Measurements from ENCODE around the gene ITGA8.

- TF ChIP-seq, protein P1, sequence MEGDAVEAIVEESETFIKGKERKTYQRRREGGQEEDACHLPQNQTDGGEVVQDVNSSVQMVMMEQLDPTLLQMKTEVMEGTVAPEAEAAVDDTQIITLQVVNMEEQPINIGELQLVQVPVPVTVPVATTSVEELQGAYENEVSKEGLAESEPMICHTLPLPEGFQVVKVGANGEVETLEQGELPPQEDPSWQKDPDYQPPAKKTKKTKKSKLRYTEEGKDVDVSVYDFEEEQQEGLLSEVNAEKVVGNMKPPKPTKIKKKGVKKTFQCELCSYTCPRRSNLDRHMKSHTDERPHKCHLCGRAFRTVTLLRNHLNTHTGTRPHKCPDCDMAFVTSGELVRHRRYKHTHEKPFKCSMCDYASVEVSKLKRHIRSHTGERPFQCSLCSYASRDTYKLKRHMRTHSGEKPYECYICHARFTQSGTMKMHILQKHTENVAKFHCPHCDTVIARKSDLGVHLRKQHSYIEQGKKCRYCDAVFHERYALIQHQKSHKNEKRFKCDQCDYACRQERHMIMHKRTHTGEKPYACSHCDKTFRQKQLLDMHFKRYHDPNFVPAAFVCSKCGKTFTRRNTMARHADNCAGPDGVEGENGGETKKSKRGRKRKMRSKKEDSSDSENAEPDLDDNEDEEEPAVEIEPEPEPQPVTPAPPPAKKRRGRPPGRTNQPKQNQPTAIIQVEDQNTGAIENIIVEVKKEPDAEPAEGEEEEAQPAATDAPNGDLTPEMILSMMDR (conservative IDR thresholded peaks at IDR 0.05; ENCODE audit: low read depth, low read length): no peak
- TF ChIP-seq EZH2 (IDR thresholded peaks at IDR 0.05; ENCODE audit: borderline replicate concordance, low read depth, low read length, poor library complexity, severe bottlenecking): no peak
Measured at GRCh38 chr10:15739254-15739970, 19.7 kb upstream of the ITGA8 start.
